H1 (cell line): ENCODE results near the gene DYNLL1. TPM values are rescaled to one million over a fixed set of nuclear protein-coding genes. Genes with fewer than 3 reads are reported as not detected.

Source experiments
- CTCF ChIA-PET: fragments of 300-600 bp; sonication (Branson Sonifier 250); formaldehyde crosslinking; loops from one replicate; lab custom pipeline; 2021; ENCODE audit not compliant: partially characterized antibody; lab: Charles Lee
- POLR2A ChIA-PET: fragments of 300-600 bp; sonication (Branson Sonifier 250); formaldehyde crosslinking; loops from one replicate; lab custom pipeline; 2021; ENCODE audit warnings: inconsistent platforms; ENCODE audit not compliant: partially characterized antibody; lab: Charles Lee
- DNase-seq, 2 experiments: peaks; one replicate each; pipeline versions ENCODE4 v3.0.0 to v3.0.0-alpha.2; 2010 to 2022; ENCODE audit warnings: low spot score in 2 of 2, low read depth in 1 of 2, mixed read lengths in 1 of 2
- FAIRE-seq: peaks from 2 replicates; lab custom pipeline; 2011; peaks lifted over from hg19 to GRCh38; lab: Jason Lieb, UNC
- H2AFZ ChIP-seq: 2 replicates; pipeline ENCODE4 v1.8.1; 2012; ENCODE audit warnings: low read length, inconsistent platforms
- H2AK5ac ChIP-seq: 2 replicates; pipeline ENCODE4 v1.6.1; 2013; ENCODE audit warnings: low read depth, low read length
- H2BK120ac ChIP-seq: replicated peaks from 2 replicates; pipeline ENCODE3; 2013; ENCODE audit warnings: low read depth, low read length, inconsistent platforms
- H2BK12ac ChIP-seq: 2 replicates; pipeline ENCODE4 v1.6.1; 2013; ENCODE audit warnings: low read depth, low read length
- H2BK15ac ChIP-seq: 2 replicates; pipeline ENCODE4 v1.6.1; 2013; ENCODE audit warnings: low read length
- H2BK20ac ChIP-seq: 2 replicates; pipeline ENCODE4 v1.6.1; 2013; ENCODE audit warnings: low read length
- H2BK5ac ChIP-seq: 2 replicates; pipeline ENCODE4 v1.6.1; 2013; ENCODE audit warnings: low read depth, low read length
- H3K14ac ChIP-seq: 2 replicates; pipeline ENCODE4 v1.6.1; 2013; ENCODE audit warnings: inconsistent platforms; ENCODE audit not compliant: insufficient read length
- H3K18ac ChIP-seq: 2 replicates; pipeline ENCODE4 v1.6.1; 2013; ENCODE audit warnings: low read length; ENCODE audit errors: extremely low read depth
- H3K23ac ChIP-seq: 2 replicates; pipeline ENCODE4 v1.6.1; 2013; ENCODE audit warnings: inconsistent platforms; ENCODE audit not compliant: insufficient read length
- H3K23me2 ChIP-seq: 2 replicates; pipeline ENCODE4 v1.6.1; 2013; ENCODE audit warnings: low read depth, low read length
- H3K27ac ChIP-seq: 2 replicates; pipeline ENCODE4 v1.6.1; 2011; ENCODE audit warnings: low read depth, low read length, inconsistent platforms
- H3K27me3 ChIP-seq, 4 experiments: replicated peaks in 1 of 4; 1 replicate in 1 of 4; 2 replicates in 3 of 4; pipeline versions ENCODE4 v1.6.1 to v1.8.1; 2011 to 2013; ENCODE audit warnings: low read length in 3 of 4, mild to moderate bottlenecking in 3 of 4, inconsistent platforms in 2 of 4, mixed read lengths in 2 of 4, moderate library complexity in 1 of 4; ENCODE audit not compliant: control insufficient read depth in 3 of 4, insufficient read depth in 3 of 4; ENCODE audit errors: extremely low read depth in 1 of 4
- H3K36me3 ChIP-seq, 4 experiments: 2 replicates each; pipeline versions ENCODE4 v1.6.1 to v1.8.1; 2011 to 2013; ENCODE audit warnings: mild to moderate bottlenecking in 4 of 4, low read length in 3 of 4, moderate library complexity in 2 of 4, control low read depth in 1 of 4, inconsistent platforms in 1 of 4; ENCODE audit not compliant: insufficient read depth in 4 of 4, control insufficient read depth in 2 of 4
- H3K4ac ChIP-seq: replicated peaks from 2 replicates; pipeline ENCODE3; 2013; ENCODE audit warnings: low read length, low read depth, mixed read lengths, inconsistent platforms; ENCODE audit not compliant: insufficient read length
- H3K4me1 ChIP-seq, 4 experiments: replicated peaks in 1 of 4; 1 replicate in 1 of 4; 2 replicates in 3 of 4; pipeline versions ENCODE4 v1.6.1 to v1.8.1; 2011 to 2013; ENCODE audit warnings: low read length in 3 of 4, inconsistent platforms in 2 of 4, mixed read lengths in 1 of 4; ENCODE audit not compliant: insufficient read depth in 4 of 4, control insufficient read depth in 3 of 4
- H3K4me2 ChIP-seq, 2 experiments: 2 replicates each; pipeline versions ENCODE4 v1.6.1 to v1.8.1; 2011 to 2013; ENCODE audit warnings: low read depth in 2 of 2, low read length in 2 of 2, control low read depth in 1 of 2, inconsistent platforms in 1 of 2, mild to moderate bottlenecking in 1 of 2; ENCODE audit not compliant: insufficient read depth in 1 of 2
- H3K4me3 ChIP-seq, 4 experiments: fragments of 200-600, 300-600 bp in 1 of 4; sonication (generic), shearing (Covaris generic), sonication (Bioruptor Twin) in 1 of 4; 2 replicates each; pipeline versions ENCODE4 v1.5.1 to v1.8.1; 2011 to 2016; ENCODE audit warnings: low read length in 4 of 4, low read depth in 3 of 4, control low read depth in 2 of 4, inconsistent platforms in 2 of 4, mild to moderate bottlenecking in 2 of 4, mixed read lengths in 1 of 4, moderate library complexity in 1 of 4; ENCODE audit not compliant: insufficient read depth in 2 of 4; ENCODE audit errors: extremely low read depth in 1 of 4
- H3K56ac ChIP-seq: replicated peaks from 2 replicates; pipeline ENCODE3; 2013; ENCODE audit warnings: low read depth, mild to moderate bottlenecking, mixed read lengths, low read length, inconsistent platforms; ENCODE audit not compliant: insufficient read length
- H3K79me1 ChIP-seq: 2 replicates; pipeline ENCODE4 v1.6.1; 2013; ENCODE audit warnings: low read depth, low read length, control low read depth
- H3K79me2 ChIP-seq, 2 experiments: 2 replicates each; pipeline versions ENCODE4 v1.6.1 to v1.8.1; 2012 to 2013; ENCODE audit warnings: low read length in 2 of 2, mild to moderate bottlenecking in 2 of 2, inconsistent platforms in 1 of 2; ENCODE audit not compliant: insufficient read depth in 2 of 2, control insufficient read depth in 1 of 2
- H3K9ac ChIP-seq, 4 experiments: replicated peaks in 1 of 4; 1 replicate in 1 of 4; 2 replicates in 3 of 4; pipeline versions ENCODE4 v1.6.1 to v1.8.1; 2011 to 2013; ENCODE audit warnings: low read depth in 3 of 4, low read length in 3 of 4, control low read depth in 2 of 4, mild to moderate bottlenecking in 2 of 4, moderate library complexity in 2 of 4, inconsistent platforms in 1 of 4; ENCODE audit errors: extremely low read depth in 1 of 4
- H3K9me3 ChIP-seq, 2 experiments: 2 replicates each; pipeline versions ENCODE4 v1.6.1 to v1.8.1; 2012 to 2013; ENCODE audit warnings: mild to moderate bottlenecking in 2 of 2, moderate library complexity in 2 of 2, control low read depth in 1 of 2, inconsistent platforms in 1 of 2, low read depth in 1 of 2, low read length in 1 of 2, mixed read lengths in 1 of 2; ENCODE audit not compliant: insufficient read depth in 2 of 2
- H4K20me1 ChIP-seq, 2 experiments: replicated peaks in 1 of 2; 2 replicates each; pipeline versions ENCODE3 to v1.8.1; 2011 to 2013; ENCODE audit warnings: inconsistent platforms in 2 of 2, low read length in 2 of 2, mild to moderate bottlenecking in 1 of 2; ENCODE audit not compliant: insufficient read depth in 2 of 2, control insufficient read depth in 1 of 2
- H4K5ac ChIP-seq: 2 replicates; pipeline ENCODE4 v1.6.1; 2013; ENCODE audit warnings: low read length, low read depth, mixed read lengths, inconsistent platforms; ENCODE audit not compliant: insufficient read length
- H4K8ac ChIP-seq: 2 replicates; pipeline ENCODE4 v1.8.0; 2013; ENCODE audit warnings: mild to moderate bottlenecking, moderate library complexity, low read length, inconsistent platforms; ENCODE audit not compliant: insufficient read depth; ENCODE audit errors: extremely low read depth
- H4K91ac ChIP-seq: replicated peaks from 2 replicates; pipeline ENCODE3; 2013; ENCODE audit warnings: low read length, mixed read lengths, inconsistent platforms; ENCODE audit not compliant: insufficient read length
- ATF2 ChIP-seq: IDR thresholded peaks from 2 replicates; pipeline ENCODE4 v1.6.1; 2012; ENCODE audit warnings: low read length, inconsistent platforms
- BRCA1 ChIP-seq: IDR thresholded peaks from 2 replicates; pipeline ENCODE4 v1.6.1; 2012; ENCODE audit warnings: low read depth, low read length, improper control_type of control experiment
- CBX5 ChIP-seq: fragments of 300-800, 300-1000 bp; sonication (generic); IDR thresholded peaks from 2 replicates; pipeline ENCODE4 v1.7.1; 2016; ENCODE audit warnings: antibody characterized with exemption, low read length, low read depth
- EP300 ChIP-seq, 2 experiments: IDR thresholded peaks; 1 replicate in 1 of 2; 2 replicates in 1 of 2; pipeline ENCODE4 v1.6.1; 2011 to 2012; ENCODE audit warnings: low read depth in 2 of 2, low read length in 2 of 2, mild to moderate bottlenecking in 2 of 2, borderline replicate concordance in 1 of 2, inconsistent platforms in 1 of 2, moderate library complexity in 1 of 2
- EZH2 ChIP-seq: fragments of 200-600 bp; sonication (generic); IDR thresholded peaks from 2 replicates; pipeline ENCODE4 v1.7.1; 2012; ENCODE audit warnings: low read depth, mild to moderate bottlenecking, moderate library complexity, low read length, inconsistent platforms; ENCODE audit not compliant: severe bottlenecking
- GTF2F1 ChIP-seq: IDR thresholded peaks from 2 replicates; pipeline ENCODE4 v1.6.1; 2012; ENCODE audit warnings: low read depth, low read length, improper control_type of control experiment, borderline replicate concordance
- HDAC6 ChIP-seq: IDR thresholded peaks from one replicate; pipeline ENCODE4 v1.7.1; 2012; ENCODE audit warnings: low read depth, mild to moderate bottlenecking, inconsistent platforms, low read length, moderate library complexity
- MAFK ChIP-seq: IDR thresholded peaks from 2 replicates; pipeline ENCODE4 v1.6.1; 2012; ENCODE audit warnings: low read depth, mild to moderate bottlenecking, improper control_type of control experiment, low read length
- RAD21 ChIP-seq, 2 experiments: IDR thresholded peaks in 1 of 2; conservative IDR thresholded peaks in 1 of 2; 2 replicates each; pipeline ENCODE4 v1.6.1; 2011; ENCODE audit warnings: low read depth in 2 of 2, low read length in 2 of 2, improper control_type of control experiment in 1 of 2, inconsistent platforms in 1 of 2, mild to moderate bottlenecking in 1 of 2, moderate library complexity in 1 of 2
- RFX5 ChIP-seq: IDR thresholded peaks from 2 replicates; pipeline ENCODE4 v1.6.1; 2011; ENCODE audit warnings: low read depth, low read length, improper control_type of control experiment, borderline replicate concordance
- TEAD4 ChIP-seq: IDR thresholded peaks from 2 replicates; pipeline ENCODE4 v1.6.1; 2012; ENCODE audit warnings: low read depth, low read length, inconsistent platforms, mixed read lengths
- ZNF274 ChIP-seq: IDR thresholded peaks from 2 replicates; pipeline ENCODE4 v1.7.0; 2012; ENCODE audit warnings: low read length, borderline replicate concordance; ENCODE audit errors: extremely low read depth
- WGBS, 2 experiments: shearing (Covaris generic) in 1 of 2; methylation state at CpG; one replicate each; pipeline versions ENCODE4 v1.1.6 to v1.1.7; 2013 to 2015; ENCODE audit warnings: low lambda C conversion rate in 2 of 2, mixed read lengths in 2 of 2, inconsistent platforms in 1 of 2, low coverage in 1 of 2, missing lambda C conversion rate in 1 of 2; ENCODE audit not compliant: insufficient replicate concordance in 2 of 2, insufficient coverage in 1 of 2, insufficient read length in 1 of 2; ENCODE audit errors: extremely low coverage in 1 of 2, missing lambda C conversion rate in 1 of 2; 5-methylcytosine and 5-hydroxymethylcytosine counted together
- polyA plus RNA-seq, 7 experiments: library from polyadenylated mRNA; depleted of rRNA in 3 of 7; stranded (reverse) in 5 of 7; unstranded in 2 of 7; fragments of >200 nt in 5 of 7; fragments of 200-250 nt in 2 of 7; gene quantifications; 1 replicate in 5 of 7; 2 replicates in 1 of 7; 4 replicates in 1 of 7; pipeline versions ENCODE4 v1.2.1 to v1.2.3, GENCODE V29; 2011 to 2013; ENCODE audit warnings: missing spikeins in 2 of 7, mixed read lengths in 2 of 7
- total RNA-seq: library from RNA; stranded (reverse); fragmentation: NEBNext Ultra II Directional; extraction: Animal tissue kit (Norgen Biotek cat#: 25700); gene quantifications from 2 replicates; pipeline ENCODE4 v1.2.1, GENCODE V29; 2021

DYNLL1 gene
- total and polyA plus RNA-seq, 2 of the 8 experiments (the other 6 are each of a cell fraction or from before 2014, with no cell fraction given), result 423 to 488 TPM

GRCh38 chr12:120475643-120476042 is 20.3 kb upstream of the DYNLL1 start:
- Histone ChIP-seq H3K18ac (no peak overlapping the region), H4K91ac (no peak overlapping the region), H4K8ac (no peak overlapping the region), H3K27me3 (no peaks in the 10 kb centered on the region), H2BK20ac (no peak overlapping the region), H3K4me3 (no peak overlapping the region), H3K14ac (no peak overlapping the region), H3K9ac (no peak overlapping the region), H2BK5ac (no peak overlapping the region), H2BK12ac (no peak overlapping the region), H3K27ac (no peak overlapping the region), H3K9me3 (no peaks in the 10 kb centered on the region), H3K23ac (no peak overlapping the region), H3K56ac (no peak overlapping the region), H3K79me1 (no peaks in the 10 kb centered on the region), H2AFZ (no peak overlapping the region), H4K5ac (no peak overlapping the region), H3K79me2 (no peaks in the 10 kb centered on the region), H2BK15ac (no peak overlapping the region), H3K4ac (no peak overlapping the region), H3K4me1 (peaks cover 0 to 5% (median 0%) of the 10 kb centered on the region in 4 experiments; a peak in 1 of 7 replicates), H3K36me3 (no peaks in the 10 kb centered on the region), H3K23me2 (no peaks in the 10 kb centered on the region), H4K20me1 (peaks cover 0 to 1% of the 10 kb centered on the region in 2 experiments), H2AK5ac (no peak overlapping the region), H2BK120ac (no peak overlapping the region), H3K4me2 (no peak overlapping the region)
- FAIRE-seq (no peak), DNase-seq (no peak)
- 80% methylated on average over 1 of the region's 1 CpG; no CpG with 5 or more reads in 1 of the 2 experiments for WGBS, 2 experiments
- ChIA-PET POLR2A (interaction anchor here (0.8 to 18.7 kb wide), 6 partner anchors 8 to 274 kb away, joined by 3 to 365 read pairs (median 6); partner anchors contain the start of genes DYNLL1, GATC, RNU4-2 and RPLP0), CTCF (interaction anchor here (0.6 to 1.7 kb wide), 8 partner anchors 9 to 247 kb away, joined by 3 to 9 read pairs (median 4); no protein-coding TSS in a partner anchor)
- no peak for TF ChIP-seq RAD21 (IDR thresholded peaks at IDR 0.05 in 1 of 2, conservative IDR thresholded peaks at IDR 0.05 in 1 of 2; ENCODE audit: low read depth in 2 of 2, low read length in 2 of 2)
- TF ChIP-seq EP300 (IDR thresholded peaks at IDR 0.05; ENCODE audit: borderline replicate concordance in 1 of 2, low read depth in 2 of 2, low read length in 2 of 2), result no peak
- no peak for TF ChIP-seq ATF2
- no peak for TF ChIP-seq GTF2F1
- TF ChIP-seq CBX5, result no peak
- TF ChIP-seq BRCA1, result no peak
- no peak for TF ChIP-seq RFX5
- no peak for TF ChIP-seq MAFK
- no peak for TF ChIP-seq HDAC6
- TF ChIP-seq TEAD4, result no peak
- TF ChIP-seq ZNF274, result no peak
- no peak for TF ChIP-seq EZH2
